22Rv1 (cell line): ENCODE measurements around the gene PLCH2.

Experiments
- ZFX ChIP-seq: fragments of 450-650 bp; IDR thresholded peaks from 2 replicates; pipeline ENCODE4 v1.6.1; 2017; ENCODE audit warnings: antibody characterized with exemption, borderline replicate concordance
- TF ChIP-seq, protein P1 (sequence below): fragments of 450-650 bp; IDR thresholded peaks from 2 replicates; pipeline ENCODE4 v1.5.1; 2017; ENCODE audit warnings: mild to moderate bottlenecking

DNA sequence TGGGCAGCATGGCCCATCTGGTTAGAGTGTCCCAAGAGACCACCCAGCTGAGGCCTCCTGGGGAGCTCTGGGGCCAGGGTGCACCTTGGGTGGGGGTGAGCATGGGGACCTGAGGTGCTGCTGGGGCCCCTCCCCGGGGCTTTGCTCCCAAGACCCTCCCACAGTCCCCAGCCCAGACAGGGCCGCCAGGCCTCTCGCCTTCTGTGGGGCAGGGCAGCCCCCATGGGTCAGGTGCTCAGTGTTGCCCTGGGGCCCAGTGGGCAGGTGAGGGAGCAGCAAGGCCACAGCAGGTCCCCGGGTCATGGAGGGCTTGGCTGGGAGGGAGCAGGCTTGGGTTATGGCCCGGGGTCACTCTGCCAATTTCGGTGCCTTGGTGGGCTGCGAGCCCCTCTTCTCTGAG, 39.2 kb upstream of the PLCH2 start:
- TF ChIP-seq, protein P1, sequence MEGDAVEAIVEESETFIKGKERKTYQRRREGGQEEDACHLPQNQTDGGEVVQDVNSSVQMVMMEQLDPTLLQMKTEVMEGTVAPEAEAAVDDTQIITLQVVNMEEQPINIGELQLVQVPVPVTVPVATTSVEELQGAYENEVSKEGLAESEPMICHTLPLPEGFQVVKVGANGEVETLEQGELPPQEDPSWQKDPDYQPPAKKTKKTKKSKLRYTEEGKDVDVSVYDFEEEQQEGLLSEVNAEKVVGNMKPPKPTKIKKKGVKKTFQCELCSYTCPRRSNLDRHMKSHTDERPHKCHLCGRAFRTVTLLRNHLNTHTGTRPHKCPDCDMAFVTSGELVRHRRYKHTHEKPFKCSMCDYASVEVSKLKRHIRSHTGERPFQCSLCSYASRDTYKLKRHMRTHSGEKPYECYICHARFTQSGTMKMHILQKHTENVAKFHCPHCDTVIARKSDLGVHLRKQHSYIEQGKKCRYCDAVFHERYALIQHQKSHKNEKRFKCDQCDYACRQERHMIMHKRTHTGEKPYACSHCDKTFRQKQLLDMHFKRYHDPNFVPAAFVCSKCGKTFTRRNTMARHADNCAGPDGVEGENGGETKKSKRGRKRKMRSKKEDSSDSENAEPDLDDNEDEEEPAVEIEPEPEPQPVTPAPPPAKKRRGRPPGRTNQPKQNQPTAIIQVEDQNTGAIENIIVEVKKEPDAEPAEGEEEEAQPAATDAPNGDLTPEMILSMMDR: no peak
- TF ChIP-seq ZFX: no peak
